Measurements from ENCODE around the gene GDF10.

The GDF10 gene

GRCh38 chr10:47339186-47339735, 39.3 kb downstream of the GDF10 start:
- Mint-ChIP-seq H3K27ac (no peak overlapping the region), H3K36me3 (no peaks in the 10 kb centered on the region), H3K4me3 (no peak overlapping the region), H3K9me3 (no peaks in the 10 kb centered on the region), H3K27me3 (peaks cover 37% of the 10 kb centered on the region), H3K4me1 (peaks cover 12% of the 10 kb centered on the region)
- no peak for ATAC-seq

GRCh38 chr10:47339759-47340607, 40.0 kb downstream of the GDF10 start:
- no peak for ATAC-seq
- no peaks in the 10 kb centered on the region for H3K9me3 Mint-ChIP-seq

GRCh38 chr10:47340608-47341170, 40.7 kb downstream of the GDF10 start:
- Mint-ChIP-seq H3K4me1 (peaks cover 12% of the 10 kb centered on the region), H3K36me3 (no peaks in the 10 kb centered on the region), H3K27me3 (peaks cover 28% of the 10 kb centered on the region), H3K9me3 (no peaks in the 10 kb centered on the region), H3K27ac (no peak overlapping the region), H3K4me3 (no peak overlapping the region)
- ATAC-seq: peak; percentile 46

More at GRCh38 chr10:47339759-47340607, 40.0 kb downstream of the GDF10 start:
- Mint-ChIP-seq H3K4me1 (peaks cover 12% of the 10 kb centered on the region), H3K36me3 (no peaks in the 10 kb centered on the region), H3K27ac (no peak overlapping the region), H3K4me3 (no peak overlapping the region), H3K27me3 (peaks cover 30% of the 10 kb centered on the region)

GRCh38 chr10:47344996-47345870, 45.2 kb downstream of the GDF10 start:
- no peak for ATAC-seq
- Mint-ChIP-seq H3K27me3 (peaks cover 16% of the 10 kb centered on the region), H3K4me1 (peaks cover 7% of the 10 kb centered on the region), H3K27ac (no peak overlapping the region), H3K9me3 (no peaks in the 10 kb centered on the region), H3K4me3 (no peak overlapping the region), H3K36me3 (no peaks in the 10 kb centered on the region)

- Mint-ChIP-seq H3K4me3 (no peak overlapping the region), H3K9me3 (no peaks in the 10 kb centered on the region), H3K27me3 (peaks cover under 1% of the 10 kb centered on the region), H3K4me1 (no peaks in the 10 kb centered on the region), H3K27ac (no peak overlapping the region), H3K36me3 (no peaks in the 10 kb centered on the region)
- ATAC-seq: no peak
Measured at GRCh38 chr10:47346581-47347302, 46.7 kb downstream of the GDF10 start.

GRCh38 chr10:47347303-47347675, 47.3 kb downstream of the GDF10 start:
- H3K36me3 Mint-ChIP-seq: no peaks in the 10 kb centered on the region
- H3K27ac Mint-ChIP-seq: no peak overlapping the region
- no peaks in the 10 kb centered on the region for H3K4me1 Mint-ChIP-seq
- H3K4me3 Mint-ChIP-seq: no peak overlapping the region
- no peaks in the 10 kb centered on the region for H3K9me3 Mint-ChIP-seq
- no peaks in the 10 kb centered on the region for H3K27me3 Mint-ChIP-seq
- no peak for ATAC-seq

- Mint-ChIP-seq H3K27ac (no peak within 1 kb of the TSS), H3K4me1 (no peaks in the 10 kb centered on the region), H3K36me3 (no peaks in the 10 kb centered on the region), H3K4me3 (no peak within 1 kb of the TSS), H3K27me3 (no peaks in the 10 kb centered on the region), H3K9me3 (no peaks in the 10 kb centered on the region)
- ATAC-seq: no peak
Measured at GRCh38 chr10:47348138-47348651, 48.2 kb downstream of the GDF10 start, which contains the start of gene RBP3. RBP3 (plus strand) TSS chr10:47348363; CDS start chr10:47348485, 122 bp downstream.

- no peak for ATAC-seq
- Mint-ChIP-seq H3K4me3 (no peak overlapping the region), H3K27me3 (no peaks in the 10 kb centered on the region), H3K36me3 (no peaks in the 10 kb centered on the region), H3K27ac (no peak overlapping the region), H3K4me1 (no peaks in the 10 kb centered on the region), H3K9me3 (no peaks in the 10 kb centered on the region)
Measured at GRCh38 chr10:47348661-47349470, 48.9 kb downstream of the GDF10 start.

- Mint-ChIP-seq H3K27ac (no peak overlapping the region), H3K4me1 (no peaks in the 10 kb centered on the region), H3K9me3 (no peaks in the 10 kb centered on the region), H3K36me3 (no peaks in the 10 kb centered on the region), H3K27me3 (no peaks in the 10 kb centered on the region), H3K4me3 (no peak overlapping the region)
- no peak for ATAC-seq
Measured at GRCh38 chr10:47349516-47349915, 49.5 kb downstream of the GDF10 start.

- Mint-ChIP-seq H3K4me3 (no peak overlapping the region), H3K27me3 (no peaks in the 10 kb centered on the region), H3K4me1 (no peaks in the 10 kb centered on the region), H3K27ac (no peak overlapping the region), H3K9me3 (no peaks in the 10 kb centered on the region), H3K36me3 (no peaks in the 10 kb centered on the region)
- ATAC-seq: no peak
Measured at GRCh38 chr10:47349941-47350371, 50.0 kb downstream of the GDF10 start.

- ATAC-seq: no peak
- no peaks in the 10 kb centered on the region for H3K36me3 Mint-ChIP-seq
- no peak overlapping the region for H3K4me3 Mint-ChIP-seq
- H3K4me1 Mint-ChIP-seq: no peaks in the 10 kb centered on the region
- no peak overlapping the region for H3K27ac Mint-ChIP-seq
- no peaks in the 10 kb centered on the region for H3K27me3 Mint-ChIP-seq
- H3K9me3 Mint-ChIP-seq: no peaks in the 10 kb centered on the region
Measured at GRCh38 chr10:47350671-47351640, 51.0 kb downstream of the GDF10 start.

GRCh38 chr10:47351899-47352815, 52.2 kb downstream of the GDF10 start:
- H3K4me1 Mint-ChIP-seq: no peaks in the 10 kb centered on the region
- no peaks in the 10 kb centered on the region for H3K27me3 Mint-ChIP-seq
- ATAC-seq: no peak
- no peak overlapping the region for H3K4me3 Mint-ChIP-seq
- H3K9me3 Mint-ChIP-seq: no peaks in the 10 kb centered on the region
- no peak overlapping the region for H3K27ac Mint-ChIP-seq
- no peaks in the 10 kb centered on the region for H3K36me3 Mint-ChIP-seq

Measured in stimulated activated memory B cell treated with anti-CD40 and anti-IgM and Interleukin-4, amounts not matched to agents 10 μg/mL and 1 μg/mL and 100 μg/mL, for 72 hours (primary cell).